Nephron progenitor cell (in vitro differentiated cells): ENCODE data around the gene NPAS2.
A peak's percentile ranks its signal among the peaks of the same experiment; 100 is the strongest.

Experiments used
- DNase-seq: peaks from one replicate; pipeline ENCODE4 v3.0.0; 2021
- H3K27ac Mint-ChIP-seq: 2 replicates; pipeline ENCODE4 v1.8.0; 2021; ENCODE audit warnings: mild to moderate bottlenecking, moderate library complexity, mixed read lengths
- H3K27me3 Mint-ChIP-seq: 2 replicates; pipeline ENCODE4 v1.8.0; 2021; ENCODE audit warnings: mild to moderate bottlenecking, low read depth, mixed read lengths; ENCODE audit not compliant: poor library complexity
- H3K36me3 Mint-ChIP-seq: 2 replicates; pipeline ENCODE4 v1.8.0; 2021; ENCODE audit warnings: low read depth, mixed read lengths
- H3K4me1 Mint-ChIP-seq: 2 replicates; pipeline ENCODE4 v1.8.0; 2021; ENCODE audit warnings: mixed read lengths
- H3K4me3 Mint-ChIP-seq: 2 replicates; pipeline ENCODE4 v1.8.0; 2021; ENCODE audit warnings: mild to moderate bottlenecking, moderate library complexity, mixed read lengths
- H3K9me3 Mint-ChIP-seq: 2 replicates; pipeline ENCODE4 v1.8.0; 2021; ENCODE audit warnings: mild to moderate bottlenecking, moderate library complexity, mixed read lengths
- TF ChIP-seq, protein P1 (sequence below): fragments of 200-600 bp; sonication (generic); IDR thresholded peaks from 2 replicates; pipeline ENCODE4 v1.5.0; 2021; ENCODE audit warnings: antibody characterized with exemption

Gene NPAS2

DNA sequence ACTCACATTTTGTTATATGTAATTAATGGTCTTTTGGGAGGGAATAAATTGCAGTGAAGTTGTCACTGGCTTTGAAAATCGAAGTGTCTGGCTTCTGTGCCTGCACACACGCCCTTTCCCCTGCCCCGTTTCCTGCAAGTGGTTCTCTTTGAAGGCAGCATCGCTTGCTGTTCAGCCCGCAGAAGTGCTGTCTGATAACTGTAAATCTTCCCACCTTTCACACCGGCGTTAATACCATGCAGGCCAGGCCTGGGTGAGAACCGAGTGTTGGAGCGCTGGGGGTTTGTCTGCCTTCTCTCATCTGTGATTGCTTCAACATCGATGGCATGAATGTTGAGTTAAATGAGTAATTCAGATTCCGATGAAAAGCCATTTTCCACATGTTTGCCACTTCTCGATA lies 144.3 kb downstream of the NPAS2 start:
- Mint-ChIP-seq H3K27ac (no peak overlapping the region), H3K9me3 (no peaks in the 10 kb centered on the region), H3K4me1 (peaks cover 9% of the 10 kb centered on the region), H3K4me3 (no peak overlapping the region), H3K27me3 (peaks cover 4% of the 10 kb centered on the region), H3K36me3 (no peaks in the 10 kb centered on the region)
- TF ChIP-seq, protein P1, sequence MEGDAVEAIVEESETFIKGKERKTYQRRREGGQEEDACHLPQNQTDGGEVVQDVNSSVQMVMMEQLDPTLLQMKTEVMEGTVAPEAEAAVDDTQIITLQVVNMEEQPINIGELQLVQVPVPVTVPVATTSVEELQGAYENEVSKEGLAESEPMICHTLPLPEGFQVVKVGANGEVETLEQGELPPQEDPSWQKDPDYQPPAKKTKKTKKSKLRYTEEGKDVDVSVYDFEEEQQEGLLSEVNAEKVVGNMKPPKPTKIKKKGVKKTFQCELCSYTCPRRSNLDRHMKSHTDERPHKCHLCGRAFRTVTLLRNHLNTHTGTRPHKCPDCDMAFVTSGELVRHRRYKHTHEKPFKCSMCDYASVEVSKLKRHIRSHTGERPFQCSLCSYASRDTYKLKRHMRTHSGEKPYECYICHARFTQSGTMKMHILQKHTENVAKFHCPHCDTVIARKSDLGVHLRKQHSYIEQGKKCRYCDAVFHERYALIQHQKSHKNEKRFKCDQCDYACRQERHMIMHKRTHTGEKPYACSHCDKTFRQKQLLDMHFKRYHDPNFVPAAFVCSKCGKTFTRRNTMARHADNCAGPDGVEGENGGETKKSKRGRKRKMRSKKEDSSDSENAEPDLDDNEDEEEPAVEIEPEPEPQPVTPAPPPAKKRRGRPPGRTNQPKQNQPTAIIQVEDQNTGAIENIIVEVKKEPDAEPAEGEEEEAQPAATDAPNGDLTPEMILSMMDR, result no peak
- DNase-seq, result peak; percentile 26

DNA sequence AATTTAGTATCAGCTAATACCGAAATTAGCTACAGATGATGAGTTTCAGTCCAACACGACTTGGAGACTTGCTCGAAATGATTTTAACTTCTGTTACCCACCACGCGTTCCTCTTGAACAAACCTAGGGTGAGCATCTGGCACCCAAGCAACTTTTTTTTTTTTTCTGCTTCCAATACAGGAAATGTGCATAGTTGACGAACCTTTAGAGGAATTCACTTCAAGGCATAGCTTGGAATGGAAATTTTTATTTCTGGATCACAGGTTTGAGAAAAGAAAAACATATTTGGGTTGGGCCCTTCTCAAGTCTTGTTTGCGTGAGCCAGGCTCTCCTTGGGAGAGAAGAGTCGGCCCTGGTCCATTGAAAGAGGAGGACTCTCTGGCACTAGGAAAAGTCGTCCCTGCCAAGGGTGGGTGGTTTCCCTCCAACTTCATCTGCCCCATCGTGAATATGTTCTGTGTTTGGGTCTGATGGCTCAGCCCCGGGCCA lies 144.8 kb downstream of the NPAS2 start:
- Mint-ChIP-seq H3K36me3 (no peaks in the 10 kb centered on the region), H3K4me1 (peaks cover 9% of the 10 kb centered on the region), H3K27ac (no peak overlapping the region), H3K9me3 (no peaks in the 10 kb centered on the region), H3K27me3 (peaks cover 4% of the 10 kb centered on the region), H3K4me3 (no peak overlapping the region)
- no peak for DNase-seq
- TF ChIP-seq, protein P1, result no peak

- no peaks in the 10 kb centered on the region for H3K36me3 Mint-ChIP-seq
- no peak overlapping the region for H3K27ac Mint-ChIP-seq
- H3K4me1 Mint-ChIP-seq, result peaks cover 9% of the 10 kb centered on the region
These were observed 145.7 kb downstream of the NPAS2 start for GRCh38 chr2:100965596-100965995.

DNA sequence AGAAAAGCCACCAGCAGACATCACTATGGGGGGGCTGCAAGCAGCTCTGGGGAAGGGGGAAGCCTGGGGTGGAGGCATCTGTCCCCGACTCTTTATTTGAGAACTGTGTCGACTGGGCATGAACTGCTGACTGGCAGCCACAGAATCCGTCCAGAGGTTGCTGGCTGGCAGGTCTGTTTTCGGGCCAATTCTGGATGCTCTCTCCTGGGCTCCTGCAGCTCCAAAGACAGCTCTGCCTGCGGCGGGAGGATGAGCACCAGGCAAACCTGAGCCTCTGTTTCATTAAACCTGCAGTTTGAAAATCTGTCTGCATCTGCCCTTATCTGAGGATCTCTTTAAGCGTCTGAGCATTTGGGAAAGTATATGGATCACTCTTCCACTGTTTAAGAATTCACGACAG lies 147.8 kb downstream of the NPAS2 start:
- Mint-ChIP-seq H3K36me3 (no peaks in the 10 kb centered on the region), H3K27me3 (peaks cover 8% of the 10 kb centered on the region), H3K9me3 (no peaks in the 10 kb centered on the region), H3K4me3 (no peak overlapping the region), H3K27ac (no peak overlapping the region), H3K4me1 (peaks cover 9% of the 10 kb centered on the region)
- TF ChIP-seq, protein P1, result no peak
- no peak for DNase-seq

More at GRCh38 chr2:100965596-100965995, 145.7 kb downstream of the NPAS2 start:
- Mint-ChIP-seq H3K27me3 (peaks cover 4% of the 10 kb centered on the region), H3K9me3 (no peaks in the 10 kb centered on the region), H3K4me3 (no peak overlapping the region)
- DNase-seq, result no peak
- TF ChIP-seq, protein P1, result no peak

DNA sequence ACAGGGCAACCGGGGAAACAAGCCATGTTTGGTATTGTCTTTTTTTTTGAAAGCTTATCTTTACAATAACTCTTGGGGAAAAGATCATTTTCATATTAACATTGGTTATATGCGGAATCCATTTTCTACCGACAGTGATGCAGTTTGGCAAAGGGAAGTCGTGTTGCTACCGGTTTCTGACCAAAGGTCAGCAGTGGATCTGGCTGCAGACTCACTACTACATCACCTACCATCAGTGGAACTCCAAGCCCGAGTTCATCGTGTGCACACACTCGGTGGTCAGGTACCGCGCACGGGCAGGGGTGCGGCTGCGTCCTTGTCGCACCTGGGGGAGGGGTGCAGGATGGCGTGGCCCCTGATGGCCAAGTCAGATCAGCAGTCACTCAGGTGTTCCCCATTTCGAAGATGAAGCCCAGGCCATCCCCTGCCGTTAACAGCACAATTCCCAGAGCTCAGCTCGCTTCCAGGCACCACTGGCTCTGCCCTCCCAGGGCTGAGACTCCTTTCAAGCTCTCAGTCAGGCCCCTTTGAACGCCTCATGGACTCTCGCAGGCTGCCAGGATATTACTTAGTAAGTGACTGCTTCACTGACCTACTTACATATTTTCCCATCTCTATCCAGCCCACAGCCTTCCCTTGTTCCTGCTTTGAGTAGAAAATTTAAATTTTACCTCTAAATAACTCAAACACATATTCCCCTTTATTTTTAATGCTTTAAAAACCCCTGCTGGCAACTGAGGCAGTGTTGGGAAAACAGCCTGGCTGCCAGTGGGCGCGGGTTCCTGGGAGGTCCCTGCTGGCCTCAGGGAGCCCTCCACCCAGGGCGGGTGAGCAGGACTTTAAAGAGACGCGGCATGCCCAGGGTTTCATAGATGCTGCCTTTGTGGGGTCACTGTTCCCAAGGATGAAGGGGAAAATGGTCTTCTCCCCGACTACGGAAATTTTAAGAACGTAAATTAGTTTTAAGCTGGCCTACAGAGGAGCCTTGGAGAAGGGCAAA lies 148.5 kb downstream of the NPAS2 start:
- Mint-ChIP-seq H3K27ac (no peak overlapping the region), H3K36me3 (no peaks in the 10 kb centered on the region), H3K9me3 (no peaks in the 10 kb centered on the region), H3K4me3 (no peak overlapping the region), H3K4me1 (peaks cover 9% of the 10 kb centered on the region), H3K27me3 (peaks cover 8% of the 10 kb centered on the region)
- TF ChIP-seq, protein P1, result no peak
- DNase-seq, result no peak
